Measurements from ENCODE around the gene OR6B1.

Gene OR6B1

DNA sequence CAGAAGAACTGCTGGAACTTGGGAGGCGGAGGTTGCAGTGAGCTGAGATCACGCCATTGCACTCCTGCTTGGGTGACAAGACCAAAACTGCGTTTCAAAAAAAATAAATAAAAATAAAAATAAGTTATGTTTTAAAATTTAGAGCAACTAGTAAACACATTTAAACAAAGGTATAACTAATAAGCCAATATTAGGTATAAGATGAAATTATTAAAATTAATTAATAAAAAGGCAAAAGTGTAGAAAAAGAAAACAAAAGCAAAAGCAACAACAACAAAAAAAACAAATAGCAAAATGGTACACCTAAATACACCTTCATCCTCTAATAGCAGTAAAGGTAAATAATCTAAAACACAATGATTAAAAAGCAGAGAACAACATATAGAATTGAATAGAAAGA lies 6.2 kb upstream of the OR6B1 start:
- Histone ChIP-seq H3K9me3 (ENCODE audit: control insufficient read depth, insufficient read depth, low read length) (no peaks in the 10 kb centered on the region), H4K20me1 (ENCODE audit: control insufficient read depth, insufficient read depth, low read depth, low read length) (no peaks in the 10 kb centered on the region), H3K4me1 (ENCODE audit: control insufficient read depth, low read length) (no peaks in the 10 kb centered on the region), H3K27me3 (ENCODE audit: control insufficient read depth, low read length) (no peaks in the 10 kb centered on the region), H3K4me3 (ENCODE audit: low read length) (no peak overlapping the region), H3K36me3 (ENCODE audit: control insufficient read depth, low read length) (no peaks in the 10 kb centered on the region), H3K9me2 (replicated peaks; ENCODE audit: control insufficient read depth, low read length) (no peaks in the 10 kb centered on the region), H3K4me2 (ENCODE audit: low read length) (no peak overlapping the region), H3F3A (ENCODE audit: control insufficient read depth, insufficient read depth) (no peaks in the 10 kb centered on the region), H3K27ac (ENCODE audit: low read depth, low read length) (no peak overlapping the region), H3K79me2 (ENCODE audit: control insufficient read depth, low read length) (no peaks in the 10 kb centered on the region)
- TF ChIP-seq, protein P1, sequence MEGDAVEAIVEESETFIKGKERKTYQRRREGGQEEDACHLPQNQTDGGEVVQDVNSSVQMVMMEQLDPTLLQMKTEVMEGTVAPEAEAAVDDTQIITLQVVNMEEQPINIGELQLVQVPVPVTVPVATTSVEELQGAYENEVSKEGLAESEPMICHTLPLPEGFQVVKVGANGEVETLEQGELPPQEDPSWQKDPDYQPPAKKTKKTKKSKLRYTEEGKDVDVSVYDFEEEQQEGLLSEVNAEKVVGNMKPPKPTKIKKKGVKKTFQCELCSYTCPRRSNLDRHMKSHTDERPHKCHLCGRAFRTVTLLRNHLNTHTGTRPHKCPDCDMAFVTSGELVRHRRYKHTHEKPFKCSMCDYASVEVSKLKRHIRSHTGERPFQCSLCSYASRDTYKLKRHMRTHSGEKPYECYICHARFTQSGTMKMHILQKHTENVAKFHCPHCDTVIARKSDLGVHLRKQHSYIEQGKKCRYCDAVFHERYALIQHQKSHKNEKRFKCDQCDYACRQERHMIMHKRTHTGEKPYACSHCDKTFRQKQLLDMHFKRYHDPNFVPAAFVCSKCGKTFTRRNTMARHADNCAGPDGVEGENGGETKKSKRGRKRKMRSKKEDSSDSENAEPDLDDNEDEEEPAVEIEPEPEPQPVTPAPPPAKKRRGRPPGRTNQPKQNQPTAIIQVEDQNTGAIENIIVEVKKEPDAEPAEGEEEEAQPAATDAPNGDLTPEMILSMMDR (IDR thresholded peaks at IDR 0.05; ENCODE audit: low read depth, low read length, poor library complexity, severe bottlenecking): no peak
- TF ChIP-seq EZH2phosphoT487 (IDR thresholded peaks at IDR 0.05; ENCODE audit: borderline replicate concordance, low read length): no peak

DNA sequence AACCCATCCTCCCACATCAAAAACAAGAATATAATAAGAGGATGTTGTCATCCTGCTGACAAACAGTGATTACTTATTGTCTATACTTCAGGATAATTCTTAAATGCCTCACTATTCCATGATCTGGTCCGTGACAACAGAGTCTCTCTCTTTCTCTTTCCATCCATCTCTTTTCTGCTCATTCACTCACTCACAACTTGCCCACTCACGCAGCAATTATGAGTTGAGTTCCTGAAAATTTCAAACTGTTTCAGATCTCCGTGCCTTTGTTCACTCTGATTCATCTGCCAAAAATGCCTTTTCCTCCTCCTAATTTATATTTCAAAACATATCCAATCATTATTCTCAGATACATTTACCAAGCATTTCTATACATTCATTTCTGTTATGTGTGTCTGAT lies 1.4 kb downstream of the OR6B1 start:
- Histone ChIP-seq H3K36me3 (ENCODE audit: control insufficient read depth, low read length) (no peaks in the 10 kb centered on the region), H3K4me3 (ENCODE audit: low read length) (no peak overlapping the region), H3K4me2 (ENCODE audit: low read length) (no peak overlapping the region), H4K20me1 (ENCODE audit: control insufficient read depth, insufficient read depth, low read depth, low read length) (no peaks in the 10 kb centered on the region), H3K27ac (ENCODE audit: low read depth, low read length) (no peak overlapping the region), H3K9me2 (replicated peaks; ENCODE audit: control insufficient read depth, low read length) (no peaks in the 10 kb centered on the region), H3F3A (ENCODE audit: control insufficient read depth, insufficient read depth) (no peaks in the 10 kb centered on the region), H3K79me2 (ENCODE audit: control insufficient read depth, low read length) (no peaks in the 10 kb centered on the region), H3K9me3 (ENCODE audit: control insufficient read depth, insufficient read depth, low read length) (no peaks in the 10 kb centered on the region), H3K27me3 (ENCODE audit: control insufficient read depth, low read length) (no peaks in the 10 kb centered on the region), H3K4me1 (ENCODE audit: control insufficient read depth, low read length) (no peaks in the 10 kb centered on the region)
- TF ChIP-seq, protein P1 (IDR thresholded peaks at IDR 0.05; ENCODE audit: low read depth, low read length, poor library complexity, severe bottlenecking): no peak
- TF ChIP-seq EZH2phosphoT487 (IDR thresholded peaks at IDR 0.05; ENCODE audit: borderline replicate concordance, low read length): no peak

DNA sequence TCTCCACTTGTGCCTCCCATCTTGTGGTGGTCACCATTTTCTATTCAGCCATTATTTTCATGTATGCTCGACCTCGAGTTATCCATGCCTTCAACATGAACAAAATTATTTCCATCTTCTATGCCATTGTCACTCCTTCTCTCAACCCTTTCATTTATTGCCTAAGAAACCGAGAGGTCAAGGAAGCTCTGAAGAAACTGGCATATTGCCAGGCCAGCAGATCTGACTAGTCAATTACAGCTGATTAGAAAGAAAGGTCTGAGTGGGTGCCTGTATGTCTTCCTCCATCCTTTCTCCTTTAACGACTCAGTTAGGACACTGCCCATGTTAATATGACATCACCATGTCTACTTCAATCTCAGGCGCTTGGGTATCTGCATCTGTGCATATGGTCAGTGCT lies 4.6 kb downstream of the OR6B1 start:
- Histone ChIP-seq H3K9me2 (replicated peaks; ENCODE audit: control insufficient read depth, low read length) (no peaks in the 10 kb centered on the region), H3K4me3 (ENCODE audit: low read length) (no peak overlapping the region), H3K27me3 (ENCODE audit: control insufficient read depth, low read length) (no peaks in the 10 kb centered on the region), H3K4me2 (ENCODE audit: low read length) (no peak overlapping the region), H3K36me3 (ENCODE audit: control insufficient read depth, low read length) (no peaks in the 10 kb centered on the region), H3K9me3 (ENCODE audit: control insufficient read depth, insufficient read depth, low read length) (peaks cover 4% of the 10 kb centered on the region; the same call in 1 of the 2 replicates), H3K79me2 (ENCODE audit: control insufficient read depth, low read length) (no peaks in the 10 kb centered on the region), H3K4me1 (ENCODE audit: control insufficient read depth, low read length) (no peaks in the 10 kb centered on the region), H4K20me1 (ENCODE audit: control insufficient read depth, insufficient read depth, low read depth, low read length) (no peaks in the 10 kb centered on the region), H3K27ac (ENCODE audit: low read depth, low read length) (no peak overlapping the region), H3F3A (ENCODE audit: control insufficient read depth, insufficient read depth) (no peaks in the 10 kb centered on the region)
- no peak for TF ChIP-seq EZH2phosphoT487 (IDR thresholded peaks at IDR 0.05; ENCODE audit: borderline replicate concordance, low read length)
- TF ChIP-seq, protein P1 (IDR thresholded peaks at IDR 0.05; ENCODE audit: low read depth, low read length, poor library complexity, severe bottlenecking): no peak

Data from DOHH2 (cell line).